Measurements from ENCODE around the gene PDZK1IP1. TPM values are rescaled to one million over a fixed set of nuclear protein-coding genes. Genes with fewer than 3 reads are reported as not detected.
"Not testable (repeated sequence)": the region's sequence is repeated elsewhere in the genome, so short reads cannot be mapped to it uniquely, and the experiment has no call there.

PDZK1IP1 gene
- total RNA-seq, 1 donor from 2014 or later: not detected

- DNase-seq (ENCODE audit: low read depth): not testable (repeated sequence)
These were observed 49.5 kb downstream of the PDZK1IP1 start for GRCh38 chr1:47140358-47140757.

- no peak for DNase-seq (ENCODE audit: low read depth)
These were observed 51.8 kb downstream of the PDZK1IP1 start for GRCh38 chr1:47137925-47138615.

- DNase-seq (ENCODE audit: low read depth): no peak
These were observed 52.6 kb downstream of the PDZK1IP1 start, which contains the start of gene CYP4A22 for GRCh38 chr1:47137198-47137597. Gene CYP4A22, plus strand, starts transcription at chr1:47137441. Its CDS starts 45 bp downstream, at chr1:47137486.

Other genes with a start within 250 kb of the PDZK1IP1 start
- gene CYP4A11, start 248.6 kb downstream of the PDZK1IP1 start, total RNA-seq: not detected in 2 replicates
- not detected in 2 replicates for gene CYP4X1, start 166.4 kb downstream of the PDZK1IP1 start, total RNA-seq
- gene CYP4Z1, start 122.8 kb downstream of the PDZK1IP1 start, total RNA-seq: not detected in 2 replicates
- gene CYP4A22, start 52.6 kb downstream of the PDZK1IP1 start, total RNA-seq: not detected in 2 replicates
- gene TAL1, start 42.2 kb upstream of the PDZK1IP1 start, total RNA-seq: not detected in 2 replicates
- gene STIL, start 124.1 kb upstream of the PDZK1IP1 start, total RNA-seq: 0.99 and 1.4 TPM in 2 replicates
- 100 and 127 TPM in 2 replicates for gene CMPK1, start 143.8 kb upstream of the PDZK1IP1 start, total RNA-seq
- 0.16 TPM in 1 of 2 replicates, not detected in the other for gene FOXE3, start 226.2 kb upstream of the PDZK1IP1 start, total RNA-seq
- gene FOXD2, start 248.0 kb upstream of the PDZK1IP1 start, total RNA-seq: 0.05 and 0.37 TPM in 2 replicates